Suprapubic skin (tissue), 4 donors: ENCODE results near the gene AGAP1. TPM values are rescaled to one million over a fixed set of nuclear protein-coding genes. Genes with fewer than 3 reads are reported as not detected.
"Not testable (repeated sequence)": the region's sequence is repeated elsewhere in the genome, so short reads cannot be mapped to it uniquely, and the experiment has no call there.

Source experiments
- DNase-seq, 2 donors: peaks; one replicate each; pipeline ENCODE4 v3.0.0-alpha.2; 2019; ENCODE audit warnings: low spot score in 2 of 2
- H3K27ac ChIP-seq: fragments of 200-600 bp; sonication (generic); one replicate; pipeline ENCODE4 v1.5.1; 2019
- H3K27me3 ChIP-seq: fragments of 200-600 bp; sonication (generic); one replicate; pipeline ENCODE4 v1.5.1; 2019
- H3K36me3 ChIP-seq: fragments of 200-600 bp; sonication (generic); one replicate; pipeline ENCODE4 v1.5.1; 2019
- H3K4me1 ChIP-seq: fragments of 200-600 bp; sonication (generic); one replicate; pipeline ENCODE4 v1.5.1; 2019
- H3K4me3 ChIP-seq: fragments of 200-600 bp; sonication (generic); one replicate; pipeline ENCODE4 v1.5.1; 2019; ENCODE audit warnings: mild to moderate bottlenecking
- H3K9me3 ChIP-seq: fragments of 200-600 bp; sonication (generic); one replicate; pipeline ENCODE4 v1.5.1; 2019
- CTCF ChIP-seq, 2 donors: fragments of 200-600 bp in 1 of 2; fragments of 450-650 bp in 1 of 2; sonication (generic) in 1 of 2; IDR thresholded peaks; one replicate each; pipeline ENCODE4 v1.5.1; 2016 to 2019; ENCODE audit warnings: antibody characterized with exemption in 2 of 2, mild to moderate bottlenecking in 1 of 2, moderate library complexity in 1 of 2
- EP300 ChIP-seq: sonication (generic); formaldehyde crosslinking; IDR thresholded peaks from one replicate; pipeline ENCODE4 v1.6.1; 2017; ENCODE audit warnings: antibody characterized with exemption
- POLR2A ChIP-seq, 2 donors: fragments of 450-650 bp; IDR thresholded peaks; one replicate each; pipeline ENCODE4 v1.6.1; 2017; ENCODE audit warnings: antibody characterized with exemption in 2 of 2, mild to moderate bottlenecking in 2 of 2, moderate library complexity in 2 of 2
- POLR2AphosphoS5 ChIP-seq, 3 donors: sonication (generic); formaldehyde crosslinking; IDR thresholded peaks; one replicate each; pipeline ENCODE4 v1.6.1; 2017; ENCODE audit warnings: antibody characterized with exemption in 3 of 3
- WGBS: methylation state at CpG from one replicate; pipeline ENCODE4 v1.1.5; 2018; 5-methylcytosine and 5-hydroxymethylcytosine counted together
- total RNA-seq, 4 donors: library from RNA; depleted of rRNA; stranded (reverse); fragments of >200 nt; gene quantifications; one replicate each; pipeline ENCODE4 v1.1.0, GENCODE V29; 2016

Gene AGAP1
- total RNA-seq, 4 donors from 2014 or later, result 14.1 to 30.7 (median 19.4) TPM

- Histone ChIP-seq H3K27me3 (no peaks in the 10 kb centered on the region), H3K4me3 (no peak overlapping the region), H3K4me1 (peaks cover 6% of the 10 kb centered on the region), H3K36me3 (no peaks in the 10 kb centered on the region), H3K27ac (no peak overlapping the region), H3K9me3 (no peaks in the 10 kb centered on the region)
- WGBS, result 77% methylated on average over 5 of the region's 5 CpGs
- DNase-seq, result no peak
- TF ChIP-seq POLR2AphosphoS5 (IDR thresholded peaks at IDR 0.05) (no peak), CTCF (IDR thresholded peaks at IDR 0.05) (no peak), EP300 (no peak), POLR2A (IDR thresholded peaks at IDR 0.05) (no peak)
Observed at GRCh38 chr2:235600926-235601325, 107.1 kb downstream of the AGAP1 start.

- Histone ChIP-seq H3K4me3 (no peak overlapping the region), H3K36me3 (no peaks in the 10 kb centered on the region), H3K27ac (no peak overlapping the region), H3K27me3 (no peaks in the 10 kb centered on the region), H3K9me3 (no peaks in the 10 kb centered on the region), H3K4me1 (peaks cover 11% of the 10 kb centered on the region)
- TF ChIP-seq POLR2A (IDR thresholded peaks at IDR 0.05) (no peak), EP300 (no peak), POLR2AphosphoS5 (IDR thresholded peaks at IDR 0.05) (no peak), CTCF (IDR thresholded peaks at IDR 0.05) (no peak)
- DNase-seq, result no peak
- 80% methylated on average over 12 of the region's 12 CpGs for WGBS
Observed at GRCh38 chr2:235601960-235602704, 108.3 kb downstream of the AGAP1 start.

- 80% methylated on average over 7 of the region's 7 CpGs for WGBS
- not testable (repeated sequence) for H3K9me3 ChIP-seq
- H3K4me1 ChIP-seq, result peaks cover 11% of the 10 kb centered on the region
Observed at GRCh38 chr2:235602971-235603370, 109.1 kb downstream of the AGAP1 start.

GRCh38 chr2:235603659-235604058, 109.8 kb downstream of the AGAP1 start:
- TF ChIP-seq EP300 (no peak), CTCF (IDR thresholded peaks at IDR 0.05) (no peak), POLR2A (IDR thresholded peaks at IDR 0.05) (no peak), POLR2AphosphoS5 (IDR thresholded peaks at IDR 0.05) (no peak)
- H3K27me3 ChIP-seq, result no peaks in the 10 kb centered on the region
- H3K4me3 ChIP-seq, result no peak overlapping the region
- peaks cover 15% of the 10 kb centered on the region for H3K4me1 ChIP-seq
- H3K36me3 ChIP-seq, result no peaks in the 10 kb centered on the region
- no peak for DNase-seq
- H3K9me3 ChIP-seq, result no peaks in the 10 kb centered on the region
- WGBS, result 83% methylated on average over 8 of the region's 8 CpGs
- no peak overlapping the region for H3K27ac ChIP-seq

More at GRCh38 chr2:235602971-235603370, 109.1 kb downstream of the AGAP1 start:
- H3K4me3 ChIP-seq, H3K27me3 ChIP-seq, DNase-seq, H3K27ac ChIP-seq, H3K36me3 ChIP-seq: not testable (repeated sequence)

GRCh38 chr2:235605312-235606003, 111.6 kb downstream of the AGAP1 start:
- Histone ChIP-seq H3K27me3 (no peaks in the 10 kb centered on the region), H3K9me3 (no peaks in the 10 kb centered on the region), H3K36me3 (no peaks in the 10 kb centered on the region), H3K4me1 (peaks cover 12% of the 10 kb centered on the region), H3K4me3 (no peak overlapping the region), H3K27ac (peak overlapping the region; percentile 75)
- 42% methylated on average over 22 of the region's 22 CpGs for WGBS
- DNase-seq, result peak; percentile 91 to 92
- TF ChIP-seq POLR2AphosphoS5 (IDR thresholded peaks at IDR 0.05), result peak in 2 of 3 donors; percentile 33 to 54
- TF ChIP-seq CTCF (IDR thresholded peaks at IDR 0.05), result no peak
